Stimulated activated CD8-positive, alpha-beta memory T cell treated with anti-CD3 and anti-CD28 coated beads, Interleukin-4, amount 100 ng/mL, for 1 hour (primary cell): ENCODE data around the gene PKM.
A peak's percentile ranks its signal among the peaks of the same experiment; 100 is the strongest.
"Not testable (repeated sequence)": the region's sequence is repeated elsewhere in the genome, so short reads cannot be mapped to it uniquely, and the experiment has no call there.

Source experiments
- DNase-seq, 2 donors: peaks; one replicate each; pipeline ENCODE4 v3.0.0-alpha.2; 2020; ENCODE audit warnings: low read depth in 2 of 2, low spot score in 1 of 2

The PKM gene

DNA sequence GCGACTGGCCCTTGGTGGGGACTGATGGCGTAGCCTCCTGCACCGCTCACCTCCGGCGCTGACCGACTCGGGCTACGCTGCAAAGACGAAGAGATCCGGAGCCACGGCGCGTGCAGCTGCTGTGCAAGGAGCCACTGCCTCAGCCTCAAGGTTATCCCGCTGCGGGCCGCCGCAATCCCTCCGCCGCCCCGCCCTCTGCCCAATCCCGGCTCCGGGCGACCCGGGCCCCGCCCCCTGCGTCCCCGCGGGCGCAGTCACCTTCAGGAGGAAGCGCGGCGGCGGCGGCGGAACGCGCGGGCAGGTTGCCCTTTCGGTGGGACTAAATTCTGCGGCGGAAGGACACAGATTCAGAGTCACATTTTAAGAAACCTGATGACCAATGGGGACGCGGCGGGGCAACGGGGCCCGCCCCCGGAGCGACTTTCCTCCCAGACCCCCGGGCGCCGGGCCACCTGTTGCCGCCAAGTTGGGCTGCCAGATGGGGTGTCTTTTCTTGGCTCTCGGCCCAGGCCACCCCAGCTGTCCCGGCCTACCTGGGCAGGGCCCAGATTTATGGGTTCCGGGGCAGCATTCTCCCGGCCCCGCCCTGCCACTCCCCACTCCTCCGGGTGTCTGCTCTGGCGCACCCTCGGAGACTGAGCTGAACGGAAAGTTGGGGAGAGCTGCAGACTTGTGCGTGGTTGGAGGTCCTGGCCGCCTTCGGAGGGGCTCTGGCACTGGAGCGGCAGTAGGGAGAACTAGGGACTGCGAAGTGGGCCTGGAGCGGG lies at the start of gene PKM:
TSS of gene PKM (minus strand) at position 125 of the 767 bp plus-strand sequence. CDS start 12,093 bp downstream, outside the sequence.
- DNase-seq = peak; percentile 71 to 76

DNA sequence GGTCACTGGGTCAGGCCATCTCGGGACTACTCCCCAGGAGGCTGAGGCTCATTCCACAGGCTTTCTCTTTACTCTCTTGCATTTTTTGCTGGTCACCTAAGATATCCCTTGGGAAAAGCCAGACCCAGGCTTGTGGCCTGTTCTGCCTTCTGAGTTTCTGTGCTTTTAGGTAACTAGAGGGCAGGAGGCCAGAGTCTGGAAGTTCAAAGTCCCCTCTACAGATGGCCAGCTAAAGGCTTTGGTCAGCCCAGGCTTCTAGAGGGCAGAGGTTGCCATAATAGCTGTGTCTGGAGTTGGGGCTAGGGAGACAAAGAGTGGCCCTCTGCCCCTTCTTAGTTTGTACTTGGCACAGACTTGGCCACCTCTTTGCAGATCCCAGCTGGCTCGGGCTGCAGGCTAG lies 49.8 kb upstream of the PKM start:
- no peak for DNase-seq

DNA sequence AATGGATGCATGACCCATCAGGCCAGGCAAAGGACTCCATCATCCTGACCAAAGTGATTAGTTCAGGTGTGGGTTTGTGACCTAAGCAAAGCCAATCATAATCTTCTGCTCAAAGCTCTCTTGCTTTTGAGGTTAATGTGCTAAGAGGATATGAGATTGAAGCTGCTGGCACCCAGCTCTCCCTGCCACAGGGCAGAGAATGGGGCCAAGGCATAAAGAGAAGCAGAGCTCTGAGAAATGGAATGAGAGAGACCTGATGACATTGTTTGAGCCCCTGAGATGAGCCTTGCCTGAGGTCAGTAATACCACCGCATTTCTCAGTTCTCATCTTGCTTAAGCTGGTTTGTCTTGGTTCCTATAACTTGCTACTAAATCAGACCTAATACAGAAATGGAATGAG lies 47.7 kb upstream of the PKM start:
- DNase-seq = no peak

DNA sequence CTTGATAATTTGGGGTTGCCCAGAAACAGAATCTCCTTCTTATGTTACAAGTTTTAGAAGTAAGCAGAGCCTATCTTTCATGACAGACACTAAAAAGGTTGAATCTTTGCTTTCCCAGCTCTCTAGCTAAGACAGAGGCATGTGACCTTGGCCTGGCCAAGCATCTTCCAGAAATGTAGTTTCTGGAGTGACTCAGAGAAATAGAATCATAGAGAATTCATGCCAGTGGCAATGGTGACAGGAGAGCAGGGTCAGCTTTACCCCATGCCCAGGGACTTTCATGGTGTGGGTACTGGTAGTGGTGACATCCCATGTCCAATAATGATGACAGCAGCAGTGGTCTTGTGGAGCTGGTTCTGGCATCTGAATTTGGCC lies 45.3 kb upstream of the PKM start:
- DNase-seq = no peak

DNA sequence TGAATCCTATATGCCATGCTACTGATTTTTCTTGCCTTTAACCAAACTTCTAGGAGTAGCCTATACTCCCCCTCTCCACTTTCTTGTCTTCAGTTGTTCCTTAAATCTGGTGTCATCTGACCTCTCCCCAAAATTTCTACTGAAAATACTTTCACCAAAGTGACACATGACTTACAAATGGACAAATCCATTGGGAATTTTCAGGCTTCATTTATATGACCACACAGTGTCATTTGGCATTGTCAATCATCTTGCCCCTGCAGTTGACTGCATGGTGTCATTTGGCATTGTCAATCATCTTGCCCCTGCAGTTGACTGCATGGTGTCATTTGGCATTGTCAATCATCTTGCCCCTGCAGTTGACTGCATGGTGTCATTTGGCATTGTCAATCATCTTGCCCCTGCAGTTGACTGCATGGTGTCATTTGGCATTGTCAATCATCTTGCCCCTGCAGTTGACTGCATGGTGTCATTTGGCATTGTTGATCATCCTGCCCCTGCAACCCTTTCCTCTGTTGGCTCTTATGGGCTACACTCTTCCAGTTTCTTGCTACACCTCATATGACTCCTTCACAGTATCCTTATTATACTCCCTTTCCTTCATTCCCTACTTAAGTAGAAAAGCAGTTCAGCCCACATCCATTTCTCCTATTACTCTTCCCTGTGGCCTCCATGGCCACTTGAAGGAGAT lies 44.8 kb upstream of the PKM start:
- DNase-seq = not testable (repeated sequence)

DNA sequence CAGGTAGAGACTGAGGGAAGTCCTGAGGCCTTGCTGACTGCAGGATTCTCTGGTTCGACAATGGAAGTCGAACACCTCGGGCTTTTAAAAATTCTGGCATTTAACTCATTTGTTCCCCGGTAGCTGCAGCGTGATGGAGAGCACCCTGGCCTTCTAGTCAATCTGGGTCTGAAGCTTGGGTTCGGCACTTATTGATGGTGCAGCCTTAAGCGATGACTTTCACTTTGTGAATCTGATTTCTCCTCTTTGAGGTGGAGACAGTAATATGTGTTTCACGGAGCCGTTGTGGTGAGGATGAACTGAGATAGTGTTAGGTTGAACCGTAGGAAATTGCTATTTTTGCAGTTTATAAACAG lies 42.0 kb upstream of the PKM start:
- no peak for DNase-seq

DNA sequence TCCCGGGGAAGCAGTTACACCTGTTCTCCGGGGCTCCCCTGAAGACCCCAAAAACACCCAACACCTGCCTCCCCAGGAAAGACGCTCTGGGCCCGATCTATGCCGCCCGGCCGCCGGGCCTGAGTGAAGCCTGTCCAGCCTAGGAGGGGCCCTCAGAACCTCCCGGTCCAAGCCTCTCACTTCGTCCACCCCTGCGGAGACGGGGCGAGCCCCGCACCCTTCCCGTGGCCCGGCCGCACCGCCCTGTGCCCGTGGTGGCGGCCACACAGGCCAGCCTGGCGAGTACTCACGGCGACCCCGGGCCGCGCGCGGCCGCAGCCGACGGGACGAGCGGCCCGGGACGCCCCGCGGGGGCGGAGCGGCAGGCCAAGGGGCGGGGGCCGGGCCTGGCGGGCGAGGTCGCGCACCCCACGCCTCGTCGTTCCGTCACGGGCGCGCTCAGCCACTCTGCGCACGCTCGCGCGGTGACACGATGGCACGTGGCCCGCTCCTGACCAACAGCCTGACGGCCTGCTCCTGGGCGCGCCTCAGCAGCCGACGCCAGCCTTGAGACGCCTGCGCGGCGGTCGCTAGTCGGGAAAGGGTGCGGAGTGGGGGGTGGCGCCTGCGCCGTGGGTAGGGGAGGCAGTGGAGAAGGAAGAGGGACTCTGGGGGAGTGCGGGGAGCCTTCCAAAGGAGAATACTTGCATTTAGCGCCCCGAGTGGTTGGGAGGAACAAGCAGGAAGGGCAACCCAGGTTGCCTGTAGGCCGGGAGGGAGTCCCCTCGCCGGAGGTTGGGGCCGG lies 41.4 kb upstream of the PKM start, which contains the start of gene PARP6:
TSS of gene PARP6 (minus strand) at position 342 of the 784 bp plus-strand sequence. CDS start 5,077 bp downstream, outside the sequence.
- DNase-seq = peak; percentile 95 to 97

DNA sequence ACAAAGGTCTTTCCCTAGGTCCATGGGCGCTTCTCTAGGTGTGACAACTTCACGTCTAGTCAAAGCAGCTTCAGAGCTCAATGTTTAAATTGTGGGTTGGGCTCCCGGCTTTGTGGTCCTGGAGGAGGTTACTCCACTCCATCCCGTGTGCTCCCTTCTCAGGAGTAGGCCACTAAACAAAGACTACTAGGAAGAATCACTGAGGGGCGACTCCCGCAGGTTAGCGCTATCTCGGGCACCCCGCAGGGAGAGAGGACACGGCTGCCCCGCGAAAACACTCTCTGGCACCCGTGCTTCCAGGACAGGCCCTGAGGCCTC lies 40.9 kb upstream of the PKM start:
- DNase-seq = peak in 1 of 2 donors; percentile 5

DNA sequence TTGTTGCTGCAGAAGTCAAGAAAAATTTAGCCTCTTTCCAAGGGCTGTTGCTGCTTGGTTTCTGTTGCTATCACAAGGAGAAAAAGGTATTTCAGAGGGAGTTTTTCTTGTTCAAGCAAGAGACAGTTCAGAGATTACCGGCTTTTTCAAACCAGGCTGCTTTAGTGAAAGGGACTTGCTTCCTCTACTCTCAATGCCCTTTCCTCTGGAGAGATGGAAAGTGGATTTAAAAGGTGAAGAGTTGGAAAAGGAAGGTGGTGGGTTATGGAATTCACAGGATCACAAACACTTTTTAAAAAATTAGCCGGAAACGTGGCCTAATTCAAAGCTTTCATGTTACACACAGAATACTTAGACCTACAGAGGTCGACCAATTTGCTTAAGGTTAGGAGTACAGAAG lies 40.2 kb upstream of the PKM start:
- no peak for DNase-seq

DNA sequence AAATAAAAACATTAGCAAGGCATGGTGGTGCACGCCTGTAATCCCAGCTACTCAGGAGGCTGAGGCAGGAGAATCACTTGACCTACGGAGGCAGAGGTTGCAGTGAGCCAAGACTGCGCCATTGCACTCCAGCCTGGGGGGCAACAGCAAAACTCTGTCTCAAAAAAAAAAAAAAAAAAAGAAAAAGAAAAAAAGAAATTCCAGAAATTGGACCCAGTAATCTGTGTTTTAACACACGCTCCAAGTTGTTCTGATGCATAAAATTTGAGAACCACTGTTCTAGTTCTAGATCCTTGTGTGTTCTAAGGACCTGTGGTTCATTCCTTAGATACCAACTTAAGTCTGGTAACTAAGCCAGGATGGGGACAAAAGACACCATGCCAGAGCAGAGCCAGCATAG lies 38.7 kb upstream of the PKM start:
- no peak for DNase-seq

DNA sequence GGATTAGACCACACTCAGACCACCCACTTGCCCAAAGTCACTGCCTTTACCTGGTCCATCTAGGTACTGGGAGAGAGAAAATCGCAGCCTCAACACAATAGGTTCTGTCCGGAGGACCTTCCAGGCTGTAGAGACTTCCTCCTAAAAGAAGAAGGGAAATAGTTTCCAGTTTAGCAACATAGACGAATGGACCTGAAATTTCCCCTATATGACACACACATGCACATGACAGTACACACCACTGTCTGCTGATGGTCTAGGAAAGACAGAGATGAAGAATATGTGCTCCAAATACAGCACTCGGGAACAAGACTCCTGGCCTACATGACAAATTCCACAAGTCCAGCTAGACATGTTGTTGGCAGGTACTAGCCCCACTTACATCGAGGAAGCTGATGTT lies 34.0 kb upstream of the PKM start:
- no peak for DNase-seq

DNA sequence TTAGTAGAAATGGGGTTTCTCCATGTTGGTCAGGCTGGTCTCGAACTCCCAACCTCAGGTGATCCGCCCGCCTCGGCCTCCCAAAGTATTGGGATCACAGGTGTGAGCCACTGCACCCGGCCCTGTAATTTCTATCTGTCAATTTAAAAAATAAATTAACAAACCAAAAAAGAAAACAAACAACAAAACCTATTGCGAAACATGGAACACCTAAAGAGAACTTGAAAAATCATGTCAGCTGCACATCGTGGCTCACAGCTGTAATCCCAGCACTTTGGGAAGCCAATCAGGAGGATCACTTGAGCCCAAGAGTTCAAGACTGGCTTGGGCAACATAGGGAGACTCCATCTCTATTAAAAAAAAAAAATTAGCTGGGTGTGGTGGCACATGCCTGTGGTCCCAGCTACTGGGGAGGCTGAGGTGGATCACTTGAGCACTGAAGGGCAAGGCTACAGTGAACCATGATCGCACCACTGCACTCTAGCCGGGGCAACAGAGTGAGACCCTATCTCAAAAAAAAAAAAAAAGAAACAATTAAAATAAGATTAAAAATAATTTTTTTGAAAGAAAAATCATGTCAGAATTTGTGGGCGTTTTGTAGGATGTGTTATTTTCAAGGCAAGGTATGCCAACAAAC lies 21.8 kb upstream of the PKM start:
- no peak for DNase-seq

DNA sequence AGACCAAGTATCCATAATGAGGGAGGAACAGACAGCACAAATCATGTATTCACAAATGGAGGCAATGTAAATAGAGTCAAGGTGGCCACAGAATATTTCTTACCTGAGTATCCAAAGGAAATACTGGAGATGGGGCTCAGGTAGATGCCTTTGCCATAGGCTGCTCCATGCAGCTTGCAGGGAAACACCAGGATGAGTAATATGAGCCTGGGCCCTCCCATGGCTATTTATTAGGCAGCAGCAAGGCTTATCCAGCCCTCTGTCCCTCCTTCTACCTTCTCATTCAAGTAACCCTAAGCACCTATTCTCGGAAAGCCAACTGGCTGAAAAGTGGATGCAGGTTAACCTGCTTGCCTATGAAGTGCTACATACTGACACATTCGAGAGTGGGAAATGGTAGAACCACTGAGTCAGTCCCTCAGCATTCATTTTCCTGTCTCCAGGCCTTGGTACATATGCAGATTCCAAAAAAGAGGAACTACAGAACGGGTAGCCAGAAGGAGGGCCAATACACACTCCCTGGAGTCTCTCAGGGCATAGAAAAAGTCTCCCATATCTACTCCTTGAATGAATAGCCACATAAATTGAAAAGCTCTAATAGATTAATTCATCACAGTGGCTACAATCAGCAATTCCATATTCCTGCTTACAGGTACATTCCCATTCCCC lies 18.3 kb upstream of the PKM start:
- DNase-seq = no peak

DNA sequence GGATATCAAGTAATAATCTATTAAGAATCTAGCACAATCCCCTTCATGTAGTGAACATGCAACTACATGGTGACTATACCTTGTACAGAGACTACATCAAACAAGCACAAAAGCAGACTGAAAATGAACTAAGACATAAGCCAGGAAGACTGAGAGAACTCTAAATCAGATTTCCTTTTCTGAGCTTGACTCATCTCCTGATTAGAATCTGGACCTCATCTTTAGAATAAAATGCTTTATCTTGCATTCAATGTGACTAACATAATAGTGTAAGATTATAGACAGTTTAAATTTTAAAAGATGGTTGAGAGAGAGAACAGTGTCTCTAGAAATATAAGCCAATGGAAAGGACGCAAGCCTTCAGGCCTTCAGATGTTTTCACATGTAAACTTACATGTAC lies 17.5 kb upstream of the PKM start:
- no peak for DNase-seq

DNA sequence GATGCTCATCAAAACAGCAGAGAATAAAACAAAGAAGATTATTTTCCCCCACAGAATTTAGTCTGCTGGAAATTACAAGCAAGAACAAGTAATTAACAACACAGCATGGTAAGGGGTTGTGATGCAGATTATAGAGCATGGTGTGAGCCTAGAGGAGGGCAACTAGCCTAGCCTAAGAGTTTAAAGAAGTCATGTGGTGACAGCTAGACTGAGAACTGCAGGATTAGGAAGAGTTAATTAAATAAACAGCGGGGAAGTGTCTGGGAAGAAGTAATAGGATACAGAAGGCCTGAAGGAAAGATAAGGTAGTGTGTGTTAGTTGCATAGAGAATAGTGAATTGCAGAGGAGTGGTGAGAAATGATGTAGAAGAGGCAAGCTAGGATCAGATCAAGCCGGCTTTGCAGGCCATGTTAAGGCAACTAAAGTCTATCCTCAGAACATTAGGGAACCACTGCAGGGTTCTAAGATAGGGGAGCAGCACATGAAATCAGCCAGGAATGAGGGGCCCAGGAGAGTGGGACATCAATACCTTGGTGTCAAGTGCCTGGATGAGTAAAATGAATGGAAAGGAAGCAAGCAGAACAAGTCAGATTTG lies 11.9 kb upstream of the PKM start:
- DNase-seq = no peak

DNA sequence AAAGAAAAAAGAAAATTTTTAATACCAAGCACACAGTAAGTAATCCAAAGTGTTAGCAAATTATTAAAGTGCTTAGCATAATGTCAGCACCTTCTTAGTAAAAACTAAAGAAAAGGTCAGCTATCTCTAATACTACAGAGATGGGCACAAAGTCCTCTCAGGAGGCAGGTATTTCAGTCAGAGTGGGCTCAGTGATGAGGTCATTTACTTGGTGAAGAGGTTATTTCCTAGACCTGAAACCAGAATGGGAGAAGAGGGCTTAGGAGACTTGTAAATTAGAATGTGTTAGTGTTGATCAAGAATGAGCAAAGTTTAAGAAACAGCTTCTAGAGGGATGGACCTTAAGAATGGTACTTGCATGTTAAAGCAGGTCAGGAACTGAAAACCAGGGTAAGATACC lies 8.7 kb upstream of the PKM start:
- no peak for DNase-seq

DNA sequence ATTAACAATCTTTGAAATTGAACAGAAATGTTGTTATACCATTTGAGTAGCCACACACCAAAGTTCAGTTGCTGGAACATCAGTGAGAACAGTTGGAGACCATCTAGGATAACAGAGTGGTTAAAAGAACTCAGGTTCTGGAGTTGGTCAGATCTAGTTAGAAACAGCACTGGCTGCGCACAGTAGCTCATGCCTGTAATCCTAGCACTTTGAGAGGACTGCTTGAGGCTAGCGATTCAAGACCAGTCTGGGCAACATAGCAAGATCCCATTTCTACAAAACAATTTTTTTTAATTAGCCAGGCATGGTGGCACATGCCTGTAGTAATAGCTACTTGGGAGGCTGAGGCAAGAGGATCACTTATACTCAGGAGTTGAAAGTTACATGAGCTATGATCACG lies 7.6 kb upstream of the PKM start:
- no peak for DNase-seq

DNA sequence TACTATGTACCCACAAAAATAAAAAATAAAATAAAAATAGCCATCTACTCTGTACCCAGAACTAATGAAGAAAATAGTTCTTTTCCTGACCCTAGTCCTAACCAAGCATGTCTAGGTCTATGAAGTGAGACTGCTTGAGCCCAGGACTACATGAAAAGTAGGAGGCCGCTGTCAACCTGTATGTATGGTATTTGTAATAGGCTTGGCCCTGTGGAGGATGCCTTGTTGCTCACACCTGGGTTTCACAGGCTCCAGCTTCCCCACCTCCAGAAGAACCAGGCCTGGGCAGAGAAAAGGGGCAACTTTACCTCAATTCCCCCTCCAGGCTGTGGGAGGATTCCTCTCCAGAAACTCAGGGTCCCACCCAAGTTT lies 6.8 kb upstream of the PKM start:
- DNase-seq = no peak

DNA sequence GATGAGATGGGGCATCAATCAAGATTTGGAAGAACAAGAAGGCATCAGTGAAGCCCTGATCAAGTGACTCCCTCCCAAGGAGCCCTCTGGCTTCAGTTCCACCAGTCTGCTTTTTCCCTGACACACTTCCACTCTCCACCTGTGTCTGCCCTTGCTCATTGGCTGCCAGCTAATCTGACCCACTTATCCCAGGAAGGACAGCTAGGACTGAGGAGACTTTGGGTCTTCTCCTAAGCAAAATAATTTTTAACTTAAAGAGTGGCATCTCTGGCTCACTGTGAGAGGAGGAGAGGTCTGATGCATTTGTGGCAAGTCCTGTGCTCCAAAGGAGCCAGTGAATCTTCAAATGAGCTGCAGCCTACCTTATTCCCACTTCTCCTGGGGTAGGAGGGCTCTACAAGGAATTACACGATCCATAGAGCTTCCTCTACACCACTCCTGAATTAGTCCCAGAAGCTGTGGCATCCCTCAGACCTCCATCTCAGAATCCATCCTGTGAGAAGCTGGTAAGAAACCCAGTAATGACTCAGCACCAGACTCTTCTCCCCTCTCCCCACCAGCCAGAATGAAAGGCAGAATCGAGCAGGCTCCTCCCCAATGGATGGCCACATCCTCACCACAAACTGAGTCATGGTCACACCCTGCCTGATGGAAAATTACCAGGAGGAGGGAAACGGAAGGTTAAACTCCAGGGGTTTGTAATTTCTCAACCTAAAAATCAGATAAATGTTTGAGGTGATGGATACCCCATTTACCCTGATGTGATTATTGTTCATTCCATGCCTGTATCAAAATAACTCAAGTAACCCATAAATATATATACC lies 6.3 kb upstream of the PKM start:
- no peak for DNase-seq
